ENCODE results near the gene FAM234B. TPM values are rescaled to one million over a fixed set of nuclear protein-coding genes. Genes with fewer than 3 reads are reported as not detected.

FAM234B gene
- total and polyA plus RNA-seq, 11 donors, result 1.2 to 3.5 (median 2.5) TPM

GRCh38 chr12:13099844-13100604 lies 55.8 kb downstream of the FAM234B start:
- no peaks in the 10 kb centered on the region for H3K27me3 ChIP-seq
- no peaks in the 10 kb centered on the region for H3K36me3 ChIP-seq
- 74 to 78% (median 77%) methylated on average over 10 of the region's 10 CpGs for WGBS, 4 donors
- ATAC-seq, result no peak
- no peak for TF ChIP-seq POLR2A (IDR thresholded peaks at IDR 0.05)
- TF ChIP-seq, protein P1, sequence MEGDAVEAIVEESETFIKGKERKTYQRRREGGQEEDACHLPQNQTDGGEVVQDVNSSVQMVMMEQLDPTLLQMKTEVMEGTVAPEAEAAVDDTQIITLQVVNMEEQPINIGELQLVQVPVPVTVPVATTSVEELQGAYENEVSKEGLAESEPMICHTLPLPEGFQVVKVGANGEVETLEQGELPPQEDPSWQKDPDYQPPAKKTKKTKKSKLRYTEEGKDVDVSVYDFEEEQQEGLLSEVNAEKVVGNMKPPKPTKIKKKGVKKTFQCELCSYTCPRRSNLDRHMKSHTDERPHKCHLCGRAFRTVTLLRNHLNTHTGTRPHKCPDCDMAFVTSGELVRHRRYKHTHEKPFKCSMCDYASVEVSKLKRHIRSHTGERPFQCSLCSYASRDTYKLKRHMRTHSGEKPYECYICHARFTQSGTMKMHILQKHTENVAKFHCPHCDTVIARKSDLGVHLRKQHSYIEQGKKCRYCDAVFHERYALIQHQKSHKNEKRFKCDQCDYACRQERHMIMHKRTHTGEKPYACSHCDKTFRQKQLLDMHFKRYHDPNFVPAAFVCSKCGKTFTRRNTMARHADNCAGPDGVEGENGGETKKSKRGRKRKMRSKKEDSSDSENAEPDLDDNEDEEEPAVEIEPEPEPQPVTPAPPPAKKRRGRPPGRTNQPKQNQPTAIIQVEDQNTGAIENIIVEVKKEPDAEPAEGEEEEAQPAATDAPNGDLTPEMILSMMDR (IDR thresholded peaks at IDR 0.05), result no peak
- peak overlapping the region; percentile 85 to 98 (median 92) for H3K27ac ChIP-seq
- peak overlapping the region in 8 of 12 donors; percentile 53 to 70 (median 60) for H3K4me3 ChIP-seq
- H3K9me3 ChIP-seq, result no peaks in the 10 kb centered on the region
- DNase-seq, result no peak
- intact Hi-C loops (cut with DNase I), result loop anchor here (2.0 to 10.0 kb wide), 14 partner anchors 47 to 315 kb away; partner anchors contain the start of genes EMP1 (in 5 of the 10), APOLD1 (in 1 of the 10) and HEBP1 (in 1 of the 10)
- peaks cover 7 to 64% (median 43%) of the 10 kb centered on the region in 12 donors for H3K4me1 ChIP-seq

GRCh38 chr12:13100605-13100881 lies 56.4 kb downstream of the FAM234B start:
- 14 to 24% (median 18%) methylated on average over 6 of the region's 6 CpGs for WGBS, 4 donors

GRCh38 chr12:13100882-13101769 lies 56.9 kb downstream of the FAM234B start:
- peak overlapping the region; percentile 37 to 70 (median 58) for H3K4me3 ChIP-seq
- H3K4me1 ChIP-seq, result peaks cover 7 to 62% (median 43%) of the 10 kb centered on the region in 12 donors
- H3K27ac ChIP-seq, result peak overlapping the region; percentile 85 to 98 (median 92)
- intact Hi-C loops (cut with DNase I), result loop anchor here in 7 of 10 donors (2.0 to 10.0 kb wide), 8 partner anchors 46 to 316 kb away; partner anchors contain the start of genes EMP1 (in 2 of the 7), APOLD1 (in 1 of the 7) and HEBP1 (in 1 of the 7)
- H3K36me3 ChIP-seq, result no peaks in the 10 kb centered on the region
- TF ChIP-seq, protein P1 (IDR thresholded peaks at IDR 0.05), result peak in 1 of 12 donors; percentile 9
- TF ChIP-seq POLR2A (IDR thresholded peaks at IDR 0.05), result peak in 1 of 2 donors; percentile 33
- ATAC-seq (peak; percentile 55 to 93 (median 84)), DNase-seq (peak; percentile 91 to 95 (median 94))
- 2 to 6% (median 3%) methylated on average over 33 to 79 of the region's 79 CpGs for WGBS, 4 donors
- H3K27me3 ChIP-seq, result no peaks in the 10 kb centered on the region
- H3K9me3 ChIP-seq, result no peaks in the 10 kb centered on the region

More at GRCh38 chr12:13100605-13100881, 56.4 kb downstream of the FAM234B start:
- H3K36me3 ChIP-seq, result no peaks in the 10 kb centered on the region
- TF ChIP-seq POLR2A (IDR thresholded peaks at IDR 0.05), result no peak
- TF ChIP-seq, protein P1 (IDR thresholded peaks at IDR 0.05), result no peak
- no peak for DNase-seq
- ATAC-seq, result no peak
- H3K4me3 ChIP-seq, result peak overlapping the region in 11 of 12 donors; percentile 50 to 70 (median 60)
- peak overlapping the region; percentile 85 to 98 (median 92) for H3K27ac ChIP-seq
- peaks cover 7 to 62% (median 43%) of the 10 kb centered on the region in 12 donors for H3K4me1 ChIP-seq
- no peaks in the 10 kb centered on the region for H3K9me3 ChIP-seq
- no peaks in the 10 kb centered on the region for H3K27me3 ChIP-seq
- intact Hi-C loops (cut with DNase I), result loop anchor here in 7 of 10 donors (2.0 to 10.0 kb wide), 8 partner anchors 47 to 316 kb away; partner anchors contain the start of genes EMP1 (in 2 of the 7), APOLD1 (in 1 of the 7) and HEBP1 (in 1 of the 7)
